Fibroblast of skin of scalp (primary cell): ENCODE data around the gene CAVIN3. TPM values are rescaled to one million over a fixed set of nuclear protein-coding genes. Genes with fewer than 3 reads are reported as not detected.

Source experiments
- DNase-seq: peaks from one replicate; pipeline ENCODE4 v3.0.0-alpha.2; 2013
- polyA plus RNA-seq, 2 experiments: library from polyadenylated mRNA; unstranded; fragments of 120-200 nt; gene quantifications; one replicate each; pipeline ENCODE4 v1.2.1, GENCODE V29; 2013; ENCODE audit not compliant: insufficient read length in 2 of 2

Gene CAVIN3
- polyA plus RNA-seq (2013, experiment 1 of 2; ENCODE audit: insufficient read length) = 132 TPM
- 132 TPM for polyA plus RNA-seq (2013, experiment 2 of 2; ENCODE audit: insufficient read length)

GRCh38 chr11:6320411-6321155 lies at the start of gene CAVIN3:
TSS of gene CAVIN3 (minus strand) at chr11:6320501. CDS start at chr11:6320476, 25 bp downstream.
- DNase-seq = peak; percentile 90

GRCh38 chr11:6365659-6366058 lies 45.4 kb upstream of the CAVIN3 start:
- no peak for DNase-seq

- peak; percentile 79 for DNase-seq
These were observed 42.8 kb upstream of the CAVIN3 start for GRCh38 chr11:6362873-6363678.

- DNase-seq = no peak
These were observed 42.0 kb upstream of the CAVIN3 start for GRCh38 chr11:6362185-6362872.

GRCh38 chr11:6360183-6360582 lies 39.9 kb upstream of the CAVIN3 start:
- DNase-seq = no peak

GRCh38 chr11:6357222-6357621 lies 36.9 kb upstream of the CAVIN3 start:
- DNase-seq = peak; percentile 71

- DNase-seq = no peak
These were observed 36.3 kb upstream of the CAVIN3 start for GRCh38 chr11:6356503-6357055.

- peak; percentile 47 for DNase-seq
These were observed 34.6 kb upstream of the CAVIN3 start for GRCh38 chr11:6354651-6355485.

GRCh38 chr11:6353367-6353987 lies 33.2 kb upstream of the CAVIN3 start:
- peak; percentile 44 for DNase-seq

GRCh38 chr11:6351782-6352382 lies 31.6 kb upstream of the CAVIN3 start:
- DNase-seq = no peak

GRCh38 chr11:6350486-6350885 lies 30.2 kb upstream of the CAVIN3 start:
- DNase-seq = no peak

- DNase-seq = no peak
These were observed 29.7 kb upstream of the CAVIN3 start for GRCh38 chr11:6350043-6350442.

- DNase-seq = peak; percentile 35
These were observed 25.1 kb upstream of the CAVIN3 start for GRCh38 chr11:6345366-6345765.

GRCh38 chr11:6336293-6336692 lies 16.0 kb upstream of the CAVIN3 start:
- DNase-seq = no peak

GRCh38 chr11:6334806-6335205 lies 14.5 kb upstream of the CAVIN3 start:
- DNase-seq = no peak

- no peak for DNase-seq
These were observed 12.8 kb upstream of the CAVIN3 start for GRCh38 chr11:6333095-6333494.

- DNase-seq = no peak
These were observed 11.8 kb upstream of the CAVIN3 start for GRCh38 chr11:6332066-6332465.

- no peak for DNase-seq
These were observed 8.0 kb upstream of the CAVIN3 start for GRCh38 chr11:6328321-6328720.

GRCh38 chr11:6327806-6328205 lies 7.5 kb upstream of the CAVIN3 start:
- no peak for DNase-seq

GRCh38 chr11:6326985-6327384 lies 6.7 kb upstream of the CAVIN3 start:
- DNase-seq = no peak

- no peak for DNase-seq
These were observed 6.0 kb upstream of the CAVIN3 start for GRCh38 chr11:6326303-6326702.
